CD4-positive, alpha-beta T cell treated with Interleukin-6 for 4 hours (primary cell): ENCODE measurements around the gene SORT1.
"Not testable (repeated sequence)": the region's sequence is repeated elsewhere in the genome, so short reads cannot be mapped to it uniquely, and the experiment has no call there.

Source experiments
- DNase-seq: peaks from one replicate; pipeline ENCODE4 v3.0.0-alpha.2; 2020; ENCODE audit warnings: mixed read lengths

SORT1 gene

DNA sequence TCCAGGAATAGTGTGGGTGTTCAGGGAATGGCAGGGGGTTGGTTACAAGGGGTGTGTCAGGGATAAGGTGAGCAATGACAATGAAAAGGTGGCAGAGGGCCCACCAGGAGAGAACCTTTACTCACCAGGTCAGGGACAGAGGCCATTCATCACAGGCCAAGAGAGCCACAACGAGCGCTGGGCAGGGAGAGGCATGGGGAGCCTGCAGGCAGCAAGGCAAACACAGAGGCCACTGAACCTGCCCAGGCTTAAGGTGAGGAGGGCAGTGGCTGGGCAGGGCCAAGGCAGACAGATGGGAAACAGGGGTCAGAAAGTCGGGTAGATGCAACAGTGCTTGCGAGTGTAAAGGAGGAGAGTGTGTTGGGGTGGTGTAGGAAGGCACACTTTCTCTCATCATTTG lies 62.6 kb downstream of the SORT1 start:
- no peak for DNase-seq

DNA sequence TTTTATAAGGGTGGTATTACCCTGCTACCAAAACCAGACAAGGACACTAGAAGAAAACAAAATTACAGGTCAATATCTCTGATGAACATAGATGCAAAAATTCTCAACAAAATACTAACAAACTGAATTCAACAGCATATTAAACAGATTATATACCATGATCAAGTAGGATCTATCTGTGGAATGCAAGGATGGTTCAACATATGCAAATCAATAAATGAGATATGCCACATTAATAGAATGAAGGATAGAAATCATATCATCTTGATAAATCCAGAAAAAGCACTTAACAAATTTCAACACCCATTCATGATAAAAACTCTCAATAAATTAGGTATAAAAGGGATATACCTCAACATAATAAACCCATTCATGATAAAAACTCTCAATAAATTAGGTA lies 66.6 kb downstream of the SORT1 start:
- no peak for DNase-seq

DNA sequence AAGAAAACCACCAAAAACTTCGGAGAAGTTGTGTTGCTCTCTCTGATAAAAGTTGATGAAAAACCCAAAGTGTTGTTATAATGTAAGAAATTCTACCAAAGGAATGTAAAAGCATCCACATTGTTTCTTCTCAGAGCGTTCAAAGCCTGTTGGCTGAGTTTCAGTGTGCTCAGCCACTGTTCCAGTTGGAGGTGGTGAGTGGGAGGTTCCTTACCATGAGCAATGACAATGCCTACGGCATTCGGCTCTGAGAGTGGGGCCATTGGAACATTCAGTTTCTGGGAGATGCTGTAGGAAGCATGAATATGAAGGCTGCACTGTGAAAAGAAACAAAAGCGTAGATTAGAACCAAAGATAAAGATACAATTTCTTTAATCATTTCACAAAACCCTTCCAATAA lies 70.4 kb downstream of the SORT1 start:
- no peak for DNase-seq

DNA sequence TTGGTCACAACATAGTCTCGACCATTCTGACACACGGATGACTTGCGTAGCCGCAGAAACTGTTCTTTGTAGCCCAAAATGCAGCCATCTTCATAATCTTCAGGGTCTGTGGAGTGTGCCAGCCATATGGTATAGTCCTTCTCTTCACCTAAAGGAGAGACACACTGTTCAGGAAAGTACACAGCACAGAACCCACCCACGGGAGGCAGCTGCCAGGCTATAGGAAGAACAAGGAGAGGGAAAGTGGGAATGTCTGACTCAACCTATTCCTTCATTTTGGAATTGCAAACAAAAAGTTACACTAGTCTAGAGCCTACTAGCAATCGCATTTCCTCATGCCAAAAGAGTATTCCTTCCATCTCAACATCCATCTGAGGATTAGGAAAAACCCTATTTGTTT lies 74.7 kb downstream of the SORT1 start:
- DNase-seq, result no peak

DNA sequence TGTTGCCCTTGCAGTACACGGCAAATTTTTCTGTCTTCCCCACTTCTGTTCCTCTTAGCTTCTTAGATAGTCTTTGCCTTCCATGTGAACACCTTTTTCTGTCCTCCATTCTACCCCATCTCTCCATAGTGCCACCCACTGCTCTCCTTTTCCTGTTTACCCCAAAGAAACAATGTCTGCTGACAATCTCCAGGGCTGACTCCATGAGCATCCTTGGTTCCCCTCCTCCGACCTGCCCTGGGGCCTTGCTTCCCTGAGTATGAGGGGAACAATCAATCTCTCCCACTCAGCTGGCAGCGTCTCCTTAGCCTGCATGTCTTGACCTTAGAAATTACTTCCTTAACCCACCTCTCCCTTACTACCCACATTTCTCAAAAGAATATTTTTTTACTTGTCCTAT lies 78.6 kb downstream of the SORT1 start:
- no peak for DNase-seq

DNA sequence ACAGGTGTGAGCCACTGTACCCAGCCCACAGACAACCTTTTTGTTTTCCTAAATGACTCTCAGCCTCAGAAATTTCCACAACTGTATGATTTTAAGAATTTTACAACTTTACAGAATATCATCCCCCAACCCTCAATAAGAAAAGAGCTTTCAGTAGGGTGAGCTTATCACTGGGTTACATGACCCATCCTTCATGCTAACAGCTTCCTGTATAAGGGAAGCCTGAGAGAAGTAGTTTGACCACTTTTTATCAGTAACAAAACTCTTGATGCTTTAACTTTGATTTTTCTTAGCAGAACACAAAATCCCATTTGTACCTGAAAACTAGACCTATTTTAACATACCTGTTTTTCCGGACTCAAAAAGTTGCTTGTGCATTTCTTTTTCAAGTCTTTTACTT lies 81.2 kb downstream of the SORT1 start:
- no peak for DNase-seq

DNA sequence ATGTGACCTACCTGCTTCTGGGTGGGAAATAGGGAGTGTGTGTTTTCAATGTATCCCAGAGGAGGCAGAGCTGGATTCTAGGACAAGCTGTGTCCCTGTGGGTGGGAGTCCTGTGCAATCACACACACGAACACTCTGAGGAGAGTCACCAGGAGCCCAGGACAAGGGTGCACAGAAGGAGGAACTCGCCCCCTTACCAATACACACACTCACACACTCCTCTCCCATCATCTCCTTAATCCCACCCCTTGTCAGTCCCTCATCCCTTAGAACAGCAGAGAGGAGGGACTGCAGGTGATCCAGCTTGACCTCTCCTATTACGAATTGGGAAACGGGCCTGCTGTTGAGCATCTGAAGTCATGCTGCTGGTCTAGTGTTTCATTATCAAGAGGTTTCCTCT lies 82.4 kb downstream of the SORT1 start:
- no peak for DNase-seq

DNA sequence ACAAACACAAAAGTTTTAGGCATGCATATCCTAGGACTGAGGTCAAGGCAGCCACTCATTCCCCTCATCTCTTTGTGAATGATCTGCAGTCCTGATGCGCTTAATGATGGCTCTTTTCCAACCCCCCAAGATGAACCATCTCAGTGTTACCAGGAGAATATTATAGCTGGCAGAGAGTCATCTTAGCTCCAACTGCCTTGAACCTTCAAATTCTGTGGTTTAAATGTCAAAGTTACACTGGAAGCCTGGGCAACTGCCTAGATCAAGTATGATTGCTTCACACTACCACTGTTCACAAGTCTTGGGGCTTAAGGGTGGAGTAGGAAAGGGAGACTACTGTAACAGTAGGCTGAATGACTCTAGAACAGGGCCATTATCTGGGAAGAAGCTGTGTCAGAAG lies 82.9 kb downstream of the SORT1 start:
- no peak for DNase-seq

DNA sequence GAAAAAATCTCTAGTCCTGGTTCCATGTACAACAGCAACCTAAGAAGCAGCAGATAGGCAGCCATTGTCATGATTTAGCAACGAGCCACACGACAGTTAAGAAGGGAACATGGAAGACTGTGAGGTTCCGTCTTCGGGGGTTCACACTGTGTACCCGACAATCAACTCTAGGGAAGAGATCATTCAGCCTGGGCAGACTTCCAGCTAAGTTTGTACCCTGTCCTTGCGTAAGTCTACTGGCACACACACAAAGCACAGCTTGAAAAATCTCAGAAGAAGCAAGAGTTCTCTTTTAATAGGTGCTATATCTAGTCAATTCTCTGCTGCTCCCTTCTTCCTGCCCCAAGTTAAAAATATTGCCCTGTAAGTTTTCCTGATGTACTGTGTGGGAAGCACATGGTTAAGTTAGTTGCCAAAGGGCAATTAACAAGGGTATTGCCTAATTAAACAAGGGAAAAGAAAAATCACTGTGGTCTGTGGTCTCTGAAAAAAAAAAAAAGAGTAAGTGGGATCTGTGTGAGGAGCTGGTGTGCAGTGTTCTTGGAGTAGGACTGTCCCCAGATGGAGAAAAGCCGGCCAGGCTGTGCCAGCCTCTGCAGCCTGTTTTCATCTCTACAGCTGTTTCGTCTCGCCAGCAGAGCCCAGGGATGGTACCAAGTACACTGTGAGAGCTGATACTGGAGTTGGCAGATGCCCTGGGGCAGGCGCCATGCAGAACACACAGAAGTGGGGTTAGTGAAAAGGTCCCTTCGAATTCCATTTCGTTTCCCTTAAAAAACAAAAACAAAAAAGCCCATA lies 84.5 kb downstream of the SORT1 start:
- DNase-seq, result no peak

DNA sequence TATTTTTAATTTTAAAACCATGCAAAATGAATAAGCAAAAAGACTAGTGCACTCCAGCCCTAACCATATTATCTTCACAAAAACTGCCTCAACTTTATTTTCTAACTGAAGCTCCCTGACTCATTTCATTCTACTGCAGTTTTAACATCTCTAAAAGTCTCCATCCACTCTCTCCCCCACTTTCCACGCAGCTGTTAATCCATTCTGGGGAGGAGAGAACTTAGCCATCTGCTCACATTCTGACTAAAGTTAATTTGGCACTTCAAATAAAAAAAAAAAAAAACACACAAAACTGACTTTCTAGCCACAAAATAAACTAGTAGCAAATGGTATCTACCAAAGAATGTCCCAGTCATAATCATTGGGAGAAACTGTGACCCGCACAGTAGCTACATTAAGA lies 85.5 kb downstream of the SORT1 start:
- DNase-seq, result no peak

DNA sequence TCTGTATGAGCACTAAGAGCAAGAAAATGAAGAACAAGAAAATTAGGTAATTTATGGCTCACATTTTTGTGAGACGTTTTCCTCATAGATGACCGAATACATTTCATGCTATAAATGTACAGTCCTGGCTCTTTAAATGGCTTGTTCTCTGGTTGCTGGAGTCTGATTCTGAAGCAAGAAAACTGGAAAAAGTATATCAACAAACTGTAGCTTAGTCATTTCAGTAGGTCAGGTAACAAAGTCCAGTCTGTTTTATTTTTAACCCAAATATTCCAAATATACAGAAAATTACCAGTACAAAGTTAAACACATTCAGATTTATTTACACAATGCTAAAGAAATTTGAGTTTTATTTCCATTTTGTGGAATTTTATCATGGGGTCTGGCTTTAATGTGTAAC lies 88.4 kb downstream of the SORT1 start:
- DNase-seq, result no peak

DNA sequence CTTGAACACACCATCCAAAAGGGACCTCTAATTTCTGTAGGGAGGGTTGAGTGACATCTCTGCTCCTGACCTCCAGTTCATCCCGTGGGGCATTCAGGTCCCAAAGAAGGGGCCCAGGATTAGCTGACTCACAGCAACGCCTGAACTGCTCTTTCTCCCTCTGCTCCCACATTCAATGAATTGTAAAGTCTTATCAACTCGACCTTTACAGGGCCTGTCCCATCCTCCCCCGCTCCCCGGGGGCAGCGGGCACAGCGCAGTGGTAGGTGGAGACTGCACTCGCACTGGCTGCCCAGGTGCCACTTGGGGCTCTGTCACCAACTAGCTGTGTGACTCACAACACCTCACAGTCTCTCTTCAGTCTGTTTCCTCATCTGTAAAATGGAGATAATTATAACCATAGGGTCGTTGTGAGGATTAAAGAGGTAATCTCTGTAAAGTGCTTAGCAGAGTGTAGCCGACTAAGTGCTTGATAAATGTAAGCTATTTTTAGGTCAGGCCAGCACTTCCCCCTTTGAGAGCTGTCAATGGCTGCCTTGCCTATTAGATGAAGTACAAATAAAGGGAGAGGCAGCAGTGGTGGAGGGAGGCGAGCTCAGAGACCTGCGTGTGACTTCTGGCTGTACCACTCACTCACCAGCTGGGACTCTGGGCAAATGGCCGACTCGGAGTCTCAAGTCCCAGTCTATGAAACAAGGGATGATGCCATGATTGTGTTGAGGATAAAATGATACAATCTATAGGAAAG lies 90.3 kb downstream of the SORT1 start:
- DNase-seq, result no peak

DNA sequence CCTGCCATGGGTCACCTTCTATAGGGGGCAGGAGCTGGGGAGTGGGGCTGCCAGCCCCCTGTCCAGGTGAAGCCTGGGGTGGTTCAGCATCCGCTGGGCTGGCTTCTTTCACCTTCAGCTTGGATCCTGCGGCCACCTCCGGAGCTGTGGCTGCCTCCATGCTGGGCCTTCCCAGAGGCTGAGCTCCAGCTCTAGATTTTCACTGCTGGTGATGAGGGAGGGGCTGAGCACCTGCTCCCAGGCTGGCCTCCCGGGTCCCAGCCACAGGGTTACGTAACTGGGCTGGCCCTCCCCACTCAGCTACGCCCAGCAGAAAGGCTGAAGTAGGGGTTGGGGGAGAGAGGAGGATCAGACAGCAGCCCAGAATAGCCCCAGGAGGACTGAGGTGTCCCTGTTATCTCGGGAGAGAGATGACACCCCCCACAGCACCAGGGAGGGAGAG lies 90.9 kb downstream of the SORT1 start, which contains the start of gene MYBPHL:
Gene MYBPHL, minus strand, starts transcription at position 180 of the 442 bp plus-strand sequence. Its CDS starts 20 bp downstream, at position 160.
- DNase-seq, result no peak

DNA sequence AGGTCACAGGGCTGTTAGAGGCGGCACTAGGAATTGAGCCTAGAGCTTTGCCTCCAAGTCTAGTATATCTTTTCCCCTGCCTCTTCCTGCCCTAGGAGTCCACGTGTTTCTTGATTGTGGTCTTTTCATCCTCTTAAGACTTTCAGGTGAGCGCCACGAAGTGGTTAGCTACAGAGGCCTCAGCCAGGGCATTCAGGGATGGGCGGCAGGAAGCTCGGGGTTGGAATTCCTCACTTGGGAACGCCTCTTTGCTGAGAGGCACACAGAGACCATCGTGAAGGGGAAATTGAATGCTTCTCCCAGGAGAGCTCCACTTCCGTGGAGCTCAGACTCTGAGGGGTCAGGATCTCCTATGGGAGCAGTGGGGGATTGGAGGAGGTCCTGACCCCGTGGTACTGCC lies 91.7 kb downstream of the SORT1 start:
- DNase-seq, result not testable (repeated sequence)

DNA sequence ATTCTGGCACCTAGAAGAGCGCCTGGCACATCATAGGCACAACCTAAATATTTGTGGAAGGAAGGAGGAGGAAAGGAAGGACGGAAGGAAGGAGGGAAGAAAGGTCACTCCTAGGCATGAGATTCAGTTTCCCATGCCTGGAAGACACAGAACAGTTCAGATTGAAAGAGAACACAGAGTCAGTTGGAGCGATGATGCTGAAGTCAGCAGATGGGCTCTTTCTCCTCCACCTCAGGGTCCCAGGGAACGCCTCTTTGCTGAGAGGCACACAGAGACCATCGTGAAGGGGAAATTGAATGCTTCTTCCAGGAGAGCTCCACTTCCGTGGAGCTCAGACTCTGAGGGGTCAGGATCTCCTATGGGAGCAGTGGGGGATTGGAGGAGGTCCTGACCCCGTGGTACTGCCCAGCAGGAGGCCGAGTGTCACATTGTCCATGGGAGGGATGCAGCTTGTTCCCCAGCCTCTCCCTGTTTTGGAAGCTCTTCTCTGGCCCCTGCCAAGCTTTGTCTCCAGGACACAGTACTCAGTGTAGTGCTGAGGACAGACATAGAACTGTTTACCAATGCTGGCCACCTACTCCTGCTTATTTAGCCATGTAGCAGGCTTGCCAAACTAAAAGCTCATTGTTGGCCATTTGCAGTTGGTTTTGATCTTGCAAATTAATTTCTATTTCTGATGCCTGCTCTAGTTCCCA lies 93.3 kb downstream of the SORT1 start:
- DNase-seq, result no peak

DNA sequence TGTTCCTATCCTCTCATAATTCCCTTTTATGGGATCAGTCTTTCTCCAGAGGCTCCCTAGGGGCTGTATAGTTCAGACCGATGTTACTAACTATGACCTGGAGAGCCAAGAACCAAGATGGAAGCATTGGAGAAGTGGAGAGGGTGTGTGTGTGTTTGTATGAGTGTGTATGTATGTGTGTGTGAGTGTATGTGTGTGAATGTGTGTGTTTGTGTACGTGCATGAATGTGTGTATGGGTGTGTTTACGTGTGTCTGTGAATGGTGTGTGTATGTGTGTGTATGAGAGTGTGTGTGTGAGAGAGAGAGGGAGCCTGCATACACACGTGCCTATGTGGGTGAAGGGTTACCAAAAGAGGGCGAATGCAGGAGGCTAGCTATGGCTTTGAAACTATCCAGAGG lies 95.8 kb downstream of the SORT1 start:
- DNase-seq, result no peak

DNA sequence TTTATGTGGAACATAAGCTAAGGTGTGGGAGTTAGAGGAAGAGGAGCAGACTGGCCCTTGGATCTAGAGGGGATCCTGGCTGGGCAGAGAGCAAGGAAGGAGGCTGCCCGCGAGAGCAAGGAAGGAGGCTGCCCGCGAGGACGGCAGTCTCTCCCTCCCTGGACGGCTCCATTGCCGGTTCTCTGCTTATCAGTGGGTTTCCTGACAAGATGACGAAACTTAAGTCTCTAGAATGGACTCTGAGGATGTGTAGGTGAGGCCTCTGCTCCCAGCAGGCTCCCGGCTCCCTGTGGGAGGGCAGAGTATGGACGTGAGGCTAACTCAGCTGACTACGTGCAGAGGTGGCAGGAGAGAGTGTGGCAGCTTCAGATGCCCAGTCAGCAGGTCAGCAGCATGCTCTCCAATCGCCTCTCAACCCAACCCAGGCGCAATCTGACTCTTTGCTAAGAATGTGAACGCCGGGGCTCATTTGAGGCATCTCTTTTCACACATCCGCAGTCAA lies 97.0 kb downstream of the SORT1 start:
- no peak for DNase-seq

DNA sequence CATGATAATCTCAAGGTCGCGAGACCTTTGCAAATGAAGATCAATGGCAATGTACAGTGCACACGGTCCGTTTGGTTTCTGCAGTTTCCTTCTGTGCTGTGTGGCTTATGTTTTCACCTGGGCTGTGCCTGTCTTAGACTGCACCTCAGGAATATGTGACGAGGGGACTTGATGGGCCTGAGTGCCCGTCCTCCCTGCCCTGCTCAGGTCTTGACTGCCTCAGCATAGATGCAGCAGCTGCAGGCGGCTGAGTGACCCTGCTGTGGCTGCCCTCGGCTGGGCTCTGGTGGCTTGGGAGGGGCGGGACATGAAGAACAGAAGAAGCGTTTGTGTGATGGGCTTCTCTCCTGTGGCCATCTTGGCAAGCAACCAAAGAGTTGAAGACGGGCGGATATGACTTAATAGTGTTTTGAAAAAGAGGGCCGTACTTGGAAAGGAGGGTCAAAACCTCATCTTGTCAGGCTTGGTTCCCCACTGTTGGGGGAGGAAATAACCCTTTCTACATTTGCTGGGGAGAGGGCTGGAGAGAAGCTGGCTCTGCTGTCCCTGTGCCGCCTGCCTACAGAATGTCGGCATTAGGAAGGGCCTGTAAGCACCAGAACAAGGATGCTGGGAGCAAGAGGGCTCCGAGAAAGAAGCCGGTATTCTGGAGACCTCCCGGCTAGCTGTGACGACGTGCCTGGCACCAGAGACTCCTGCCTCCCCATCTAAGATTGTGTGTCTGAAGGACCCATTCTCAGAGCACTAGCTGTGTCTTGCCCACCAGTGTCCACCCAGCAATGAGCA lies 98.0 kb downstream of the SORT1 start:
- no peak for DNase-seq

DNA sequence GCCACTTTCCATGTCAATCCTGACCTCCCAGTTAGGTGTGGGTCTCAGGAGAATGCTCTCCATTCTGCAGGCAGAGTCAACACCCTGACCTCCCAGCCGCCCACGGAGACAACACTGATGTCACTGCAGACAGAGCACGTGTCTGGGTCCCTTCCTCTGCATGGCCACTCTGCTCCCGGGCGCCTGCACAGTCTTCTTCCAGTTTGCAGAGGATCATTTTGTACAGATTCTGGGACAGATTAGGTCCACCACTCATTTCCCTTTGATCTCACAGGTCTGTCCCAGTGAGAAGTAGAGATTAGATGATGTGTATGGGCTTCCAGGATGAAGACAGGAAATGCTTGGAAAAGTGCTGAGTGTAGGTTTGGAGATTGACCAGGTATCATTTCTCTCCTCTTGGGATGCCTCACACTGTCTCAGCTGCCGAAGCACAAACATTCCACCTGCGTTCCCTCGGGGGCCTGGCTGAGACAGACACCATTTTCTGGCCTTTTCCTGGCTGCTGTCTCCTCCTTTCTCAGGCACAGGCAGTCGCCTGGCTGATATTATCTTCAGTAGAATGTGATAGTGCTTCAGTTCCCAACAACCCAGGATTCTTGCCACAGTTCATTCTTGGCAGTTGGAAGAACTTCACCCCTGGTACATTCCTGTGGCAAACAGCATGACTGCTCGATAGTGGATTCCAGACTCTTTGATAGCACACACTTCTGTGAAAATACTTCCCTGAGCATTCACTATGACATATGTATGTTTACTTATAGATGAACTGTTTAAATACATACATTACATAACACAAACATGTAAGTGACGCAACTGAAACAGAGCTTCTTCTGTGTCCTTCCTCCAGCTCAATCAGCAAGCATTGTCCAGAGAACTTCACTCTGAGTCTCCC lies 98.8 kb downstream of the SORT1 start:
- no peak for DNase-seq

DNA sequence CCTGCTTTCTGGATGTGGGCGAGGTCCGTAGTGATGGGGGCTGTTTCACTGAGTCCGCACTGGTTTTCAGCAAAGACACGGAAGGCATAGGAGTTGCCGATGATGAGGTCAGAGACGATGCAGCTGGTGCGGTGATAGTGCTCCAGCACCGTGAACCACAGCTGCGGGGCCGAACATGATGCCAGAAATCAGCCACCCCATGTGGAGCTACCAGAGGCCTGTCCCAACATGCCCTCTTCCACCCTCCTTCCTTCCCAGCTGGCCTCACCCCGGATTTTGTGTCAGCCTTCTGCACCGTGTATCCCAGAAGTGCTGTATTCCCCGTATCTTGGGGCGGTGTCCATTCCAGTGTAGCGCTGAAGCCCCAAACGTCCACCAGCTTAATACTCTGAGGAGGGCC lies 100.9 kb downstream of the SORT1 start:
- no peak for DNase-seq

DNA sequence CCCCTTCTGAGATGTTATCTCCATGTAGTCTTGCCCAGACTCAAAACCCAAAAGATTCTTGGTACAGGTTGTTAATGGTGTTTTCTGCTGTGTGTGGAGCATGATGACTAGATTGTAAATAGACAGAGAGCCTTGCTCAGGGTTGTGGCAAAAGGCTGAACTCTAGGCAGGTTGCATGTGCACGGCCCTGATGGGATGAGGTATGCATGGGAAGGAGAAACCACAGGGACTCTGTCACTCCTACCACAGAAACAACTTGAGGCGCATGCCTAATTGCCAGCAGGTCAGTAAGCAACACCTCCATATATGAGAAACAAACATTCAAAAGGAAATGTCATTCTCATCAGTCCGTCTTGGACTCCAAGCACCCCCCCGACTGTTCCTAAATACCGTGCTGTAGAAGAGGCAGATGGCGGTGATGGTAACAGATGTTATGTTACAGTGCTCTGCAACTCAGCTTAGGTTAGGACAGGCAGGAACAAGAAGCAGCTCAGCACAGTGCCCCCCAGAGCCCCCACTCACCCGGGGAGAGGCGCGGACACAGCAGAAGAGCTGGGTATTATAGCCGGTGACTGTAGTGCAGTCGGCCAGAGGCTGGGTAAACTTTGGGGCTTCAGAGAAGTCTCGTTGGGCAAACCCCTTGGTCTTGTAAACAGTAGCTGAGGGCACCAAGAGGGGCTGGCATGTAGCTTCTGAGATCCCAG lies 101.9 kb downstream of the SORT1 start:
- DNase-seq, result no peak
